SK-N-SH treated with all-trans-retinoic acid at 6 μM for 48 hours (cell line): ENCODE data around the gene KPTN.

Experiments
- ARNTL ChIP-seq: fragments of 450-650 bp; formaldehyde crosslinking; IDR thresholded peaks from 2 replicates; pipeline ENCODE4 v1.5.0; 2020; ENCODE audit warnings: low read depth, mild to moderate bottlenecking, moderate library complexity, borderline replicate concordance
- CREB5 ChIP-seq: fragments of 250-450 bp; sonication (Bioruptor Pico); IDR thresholded peaks from 2 replicates; pipeline ENCODE4 v1.5.1; 2020; ENCODE audit warnings: low read depth, mild to moderate bottlenecking, moderate library complexity
- GLIS3 ChIP-seq: fragments of 250-450 bp; sonication (Bioruptor Pico); IDR thresholded peaks from 2 replicates; pipeline ENCODE4 v1.5.0; 2020; ENCODE audit warnings: mild to moderate bottlenecking, moderate library complexity
- ISL1 ChIP-seq: fragments of 250-450 bp; sonication (Bioruptor Pico); IDR thresholded peaks from 2 replicates; pipeline ENCODE4 v2.1.2; 2022; ENCODE audit warnings: mild to moderate bottlenecking, moderate library complexity
- ZFP3 ChIP-seq: fragments of 250-450 bp; sonication (Bioruptor Pico); IDR thresholded peaks from 2 replicates; pipeline ENCODE4 v1.5.0; 2020; ENCODE audit warnings: mild to moderate bottlenecking, moderate library complexity
- ZFP30 ChIP-seq: fragments of 450-650 bp; formaldehyde crosslinking; IDR thresholded peaks from 2 replicates; pipeline ENCODE4 v1.5.0; 2022; ENCODE audit warnings: mild to moderate bottlenecking, moderate library complexity
- TF ChIP-seq, protein P1 (sequence below): fragments of 250-450 bp; sonication (Bioruptor Pico); IDR thresholded peaks from 2 replicates; pipeline ENCODE4 v1.8.0; 2020; ENCODE audit warnings: mild to moderate bottlenecking, moderate library complexity, borderline replicate concordance
- TF ChIP-seq, protein P2 (sequence below): fragments of 250-450 bp; sonication (Bioruptor Pico); IDR thresholded peaks from 2 replicates; pipeline ENCODE4 v1.5.0; 2020; ENCODE audit warnings: mild to moderate bottlenecking, moderate library complexity

DNA sequence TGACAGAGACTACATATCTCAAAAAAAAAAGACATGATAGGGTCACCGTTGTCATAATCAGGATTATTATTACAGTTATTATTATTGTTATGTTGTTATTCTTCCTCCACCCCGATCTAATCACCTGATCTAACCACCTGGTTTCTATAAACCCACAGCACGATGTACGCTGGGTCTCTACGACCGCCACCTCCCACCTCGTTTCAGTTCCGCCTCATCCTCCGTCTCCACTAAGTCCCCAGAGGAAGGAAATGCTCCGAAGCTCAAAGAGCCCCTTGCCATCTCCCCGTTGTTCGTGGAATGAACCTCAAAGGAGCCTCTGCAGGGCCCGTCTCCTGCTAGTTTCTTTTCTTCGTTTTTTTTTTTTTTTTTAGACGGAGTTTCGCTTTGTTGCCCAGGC, 48.8 kb downstream of the KPTN start:
- no peak for TF ChIP-seq ZFP3 (CRISPR knock-in tag)
- no peak for TF ChIP-seq GLIS3 (CRISPR knock-in tag)
- no peak for TF ChIP-seq ISL1 (CRISPR knock-in tag)
- no peak for TF ChIP-seq ZFP30 (CRISPR knock-in tag)
- no peak for TF ChIP-seq CREB5 (CRISPR knock-in tag)
- TF ChIP-seq ARNTL (CRISPR knock-in tag), result no peak
- TF ChIP-seq, protein P1, sequence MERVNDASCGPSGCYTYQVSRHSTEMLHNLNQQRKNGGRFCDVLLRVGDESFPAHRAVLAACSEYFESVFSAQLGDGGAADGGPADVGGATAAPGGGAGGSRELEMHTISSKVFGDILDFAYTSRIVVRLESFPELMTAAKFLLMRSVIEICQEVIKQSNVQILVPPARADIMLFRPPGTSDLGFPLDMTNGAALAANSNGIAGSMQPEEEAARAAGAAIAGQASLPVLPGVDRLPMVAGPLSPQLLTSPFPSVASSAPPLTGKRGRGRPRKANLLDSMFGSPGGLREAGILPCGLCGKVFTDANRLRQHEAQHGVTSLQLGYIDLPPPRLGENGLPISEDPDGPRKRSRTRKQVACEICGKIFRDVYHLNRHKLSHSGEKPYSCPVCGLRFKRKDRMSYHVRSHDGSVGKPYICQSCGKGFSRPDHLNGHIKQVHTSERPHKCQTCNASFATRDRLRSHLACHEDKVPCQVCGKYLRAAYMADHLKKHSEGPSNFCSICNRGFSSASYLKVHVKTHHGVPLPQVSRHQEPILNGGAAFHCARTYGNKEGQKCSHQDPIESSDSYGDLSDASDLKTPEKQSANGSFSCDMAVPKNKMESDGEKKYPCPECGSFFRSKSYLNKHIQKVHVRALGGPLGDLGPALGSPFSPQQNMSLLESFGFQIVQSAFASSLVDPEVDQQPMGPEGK, result no peak
- TF ChIP-seq, protein P2, sequence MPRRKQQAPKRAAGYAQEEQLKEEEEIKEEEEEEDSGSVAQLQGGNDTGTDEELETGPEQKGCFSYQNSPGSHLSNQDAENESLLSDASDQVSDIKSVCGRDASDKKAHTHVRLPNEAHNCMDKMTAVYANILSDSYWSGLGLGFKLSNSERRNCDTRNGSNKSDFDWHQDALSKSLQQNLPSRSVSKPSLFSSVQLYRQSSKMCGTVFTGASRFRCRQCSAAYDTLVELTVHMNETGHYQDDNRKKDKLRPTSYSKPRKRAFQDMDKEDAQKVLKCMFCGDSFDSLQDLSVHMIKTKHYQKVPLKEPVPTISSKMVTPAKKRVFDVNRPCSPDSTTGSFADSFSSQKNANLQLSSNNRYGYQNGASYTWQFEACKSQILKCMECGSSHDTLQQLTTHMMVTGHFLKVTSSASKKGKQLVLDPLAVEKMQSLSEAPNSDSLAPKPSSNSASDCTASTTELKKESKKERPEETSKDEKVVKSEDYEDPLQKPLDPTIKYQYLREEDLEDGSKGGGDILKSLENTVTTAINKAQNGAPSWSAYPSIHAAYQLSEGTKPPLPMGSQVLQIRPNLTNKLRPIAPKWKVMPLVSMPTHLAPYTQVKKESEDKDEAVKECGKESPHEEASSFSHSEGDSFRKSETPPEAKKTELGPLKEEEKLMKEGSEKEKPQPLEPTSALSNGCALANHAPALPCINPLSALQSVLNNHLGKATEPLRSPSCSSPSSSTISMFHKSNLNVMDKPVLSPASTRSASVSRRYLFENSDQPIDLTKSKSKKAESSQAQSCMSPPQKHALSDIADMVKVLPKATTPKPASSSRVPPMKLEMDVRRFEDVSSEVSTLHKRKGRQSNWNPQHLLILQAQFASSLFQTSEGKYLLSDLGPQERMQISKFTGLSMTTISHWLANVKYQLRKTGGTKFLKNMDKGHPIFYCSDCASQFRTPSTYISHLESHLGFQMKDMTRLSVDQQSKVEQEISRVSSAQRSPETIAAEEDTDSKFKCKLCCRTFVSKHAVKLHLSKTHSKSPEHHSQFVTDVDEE (CRISPR knock-in tag), result no peak
